ENCODE measurements around the gene SYNJ2. TPM values are rescaled to one million over a fixed set of nuclear protein-coding genes. Genes with fewer than 3 reads are reported as not detected.

Gene SYNJ2
- total RNA-seq, 2 experiments from 2014 or later = 34.6 to 38.0 TPM

DNA sequence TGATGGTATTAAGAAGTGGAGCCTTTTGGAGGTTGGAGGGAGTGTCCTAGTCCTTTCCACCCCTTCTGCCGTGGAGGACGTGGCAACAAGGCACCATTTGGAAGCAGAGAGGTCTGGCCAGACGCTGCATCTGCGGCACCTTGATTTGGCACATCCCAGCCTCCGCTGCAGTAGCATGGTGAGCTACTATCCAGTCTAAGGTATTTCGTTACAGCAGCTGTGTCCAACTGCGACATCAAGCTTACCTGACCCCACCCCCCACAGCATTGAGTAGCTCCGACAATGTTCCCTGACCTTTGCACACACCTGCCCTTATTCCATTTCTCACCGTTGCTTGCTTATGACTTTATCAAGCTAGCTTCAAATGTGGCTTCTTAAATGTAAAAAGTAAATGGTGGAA lies 29.8 kb upstream of the SYNJ2 start:
- Mint-ChIP-seq H3K36me3 (ENCODE audit: low read depth) (peaks cover 9% of the 10 kb centered on the region), H3K27ac (no peak overlapping the region)
- intact Hi-C loops (cut with DNase I, micrococcal nuclease) = no loop called here

DNA sequence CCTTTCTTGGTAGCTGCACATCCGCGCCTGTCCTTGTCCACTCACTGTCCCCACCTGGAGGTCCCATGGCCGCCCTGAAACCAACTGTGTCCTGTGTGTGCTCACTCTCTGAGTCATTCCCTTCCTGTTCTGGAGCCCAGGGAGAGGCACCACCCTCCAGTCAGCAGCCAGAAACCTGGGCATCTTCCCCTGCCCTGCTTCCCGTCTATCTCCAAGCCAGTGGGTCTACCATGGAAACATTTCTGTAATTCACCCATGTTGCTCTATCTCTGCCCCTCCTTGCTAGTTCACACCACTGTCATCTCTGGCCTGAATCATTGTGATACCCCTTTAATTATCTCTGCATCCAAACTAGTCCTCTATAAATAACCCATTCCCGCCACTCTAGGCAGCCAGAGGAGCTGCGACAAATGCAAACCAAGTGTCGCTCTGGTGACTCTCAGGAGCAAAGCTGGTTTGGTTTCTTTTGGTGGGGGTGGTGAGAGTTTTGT lies 28.8 kb upstream of the SYNJ2 start:
- H3K4me3 Mint-ChIP-seq = no peak overlapping the region
- Histone ChIP-seq H3K27ac (ENCODE audit: low read depth in 1 of 2, low read length in 2 of 2) (no peak overlapping the region), H3K4me3 (ENCODE audit: low read length) (no peak overlapping the region), H3K9me3 (ENCODE audit: control insufficient read depth in 1 of 2, insufficient read depth in 1 of 2, low read length in 2 of 2) (peaks cover 9 to 15% of the 10 kb centered on the region in 2 experiments), H3K27me3 (ENCODE audit: control insufficient read depth in 1 of 2, insufficient read depth in 2 of 2, low read length in 2 of 2) (no peaks in the 10 kb centered on the region), H3K4me1 (ENCODE audit: insufficient read depth, low read length) (no peaks in the 10 kb centered on the region), H3K36me3 (ENCODE audit: insufficient read depth, low read length) (no peaks in the 10 kb centered on the region)
- no peaks in the 10 kb centered on the region for H3K4me1 Mint-ChIP-seq (ENCODE audit: low read depth)
- no peaks in the 10 kb centered on the region for H3K27me3 Mint-ChIP-seq
- POLR2A ChIA-PET = no interaction called here
- H3K36me3 Mint-ChIP-seq (ENCODE audit: low read depth) = no peaks in the 10 kb centered on the region
- intact Hi-C loops (cut with DNase I, micrococcal nuclease) = no loop called here
- ATAC-seq (ENCODE audit: poor library complexity) (no peak), DNase-seq (no peak)
- H3K27ac Mint-ChIP-seq = no peak overlapping the region
- no peak for TF ChIP-seq CTCF (IDR thresholded peaks at IDR 0.05)
- peaks cover 9% of the 10 kb centered on the region for H3K9me3 Mint-ChIP-seq
- CTCF ChIA-PET = interaction anchor here (0.7 kb wide), 1 partner anchor 79 kb away, joined by 3 read pairs; no protein-coding TSS in a partner anchor

More for the DNA sequence above, 29.8 kb upstream of the SYNJ2 start:
- ChIA-PET POLR2A (interaction anchor here (1.2 kb wide), 1 partner anchor 30 kb away, joined by 3 read pairs; the partner anchor contains the start of gene SYNJ2), CTCF (no interaction called here)
- Histone ChIP-seq H3K4me1 (ENCODE audit: insufficient read depth, low read length) (no peaks in the 10 kb centered on the region), H3K9me3 (ENCODE audit: control insufficient read depth in 1 of 2, insufficient read depth in 1 of 2, low read length in 2 of 2) (peaks cover 0 to 11% of the 10 kb centered on the region in 2 experiments), H3K27ac (ENCODE audit: low read depth in 1 of 2, low read length in 2 of 2) (no peak overlapping the region), H3K36me3 (ENCODE audit: insufficient read depth, low read length) (no peaks in the 10 kb centered on the region), H3K4me3 (ENCODE audit: low read length) (no peak overlapping the region), H3K27me3 (ENCODE audit: control insufficient read depth in 1 of 2, insufficient read depth in 2 of 2, low read length in 2 of 2) (no peaks in the 10 kb centered on the region)
- H3K27me3 Mint-ChIP-seq = no peaks in the 10 kb centered on the region
- no peak for ATAC-seq (ENCODE audit: poor library complexity)
- TF ChIP-seq CTCF (IDR thresholded peaks at IDR 0.05) = no peak
- DNase-seq = no peak
- peaks cover 9% of the 10 kb centered on the region for H3K9me3 Mint-ChIP-seq
- peaks cover 4% of the 10 kb centered on the region for H3K4me1 Mint-ChIP-seq (ENCODE audit: low read depth)
- H3K4me3 Mint-ChIP-seq = no peak overlapping the region

DNA sequence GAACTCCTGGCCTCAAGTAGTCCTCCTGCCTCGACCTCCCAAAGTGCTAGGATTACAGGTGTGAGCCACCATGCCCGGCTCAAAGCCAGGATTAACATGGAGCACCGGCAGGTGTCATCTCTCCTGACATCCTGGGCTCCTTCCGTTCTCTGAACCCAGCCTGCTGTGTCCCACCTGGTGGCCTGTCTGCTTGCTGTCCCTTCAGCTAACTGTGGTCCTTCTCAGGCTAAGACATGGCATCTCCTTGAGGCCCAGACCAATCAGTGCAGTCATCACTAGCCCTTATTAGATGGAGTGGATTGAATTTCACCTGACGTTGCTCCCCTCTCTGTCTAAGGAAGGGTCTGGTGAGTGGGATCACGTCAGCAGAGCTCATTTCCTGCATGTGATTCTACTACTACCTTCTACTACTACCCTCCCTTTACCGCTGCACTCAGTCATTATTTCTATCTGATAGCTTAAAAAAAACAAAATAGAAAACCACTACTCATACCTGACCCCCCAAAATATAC lies 28.0 kb upstream of the SYNJ2 start:
- intact Hi-C loops (cut with DNase I, micrococcal nuclease) = no loop called here
- peaks cover 15 to 22% of the 10 kb centered on the region in 2 experiments for H3K9me3 ChIP-seq (ENCODE audit: control insufficient read depth in 1 of 2, insufficient read depth in 1 of 2, low read length in 2 of 2)
- H3K36me3 ChIP-seq (ENCODE audit: insufficient read depth, low read length) = no peaks in the 10 kb centered on the region
- POLR2A ChIA-PET = no interaction called here
- no peak overlapping the region for H3K4me3 ChIP-seq (ENCODE audit: low read length)
- no peaks in the 10 kb centered on the region for H3K4me1 ChIP-seq (ENCODE audit: insufficient read depth, low read length)
- Mint-ChIP-seq H3K27ac (no peak overlapping the region), H3K9me3 (peaks cover 13% of the 10 kb centered on the region), H3K27me3 (no peaks in the 10 kb centered on the region), H3K4me1 (ENCODE audit: low read depth) (no peaks in the 10 kb centered on the region), H3K36me3 (ENCODE audit: low read depth) (no peaks in the 10 kb centered on the region), H3K4me3 (no peak overlapping the region)
- TF ChIP-seq CTCF (IDR thresholded peaks at IDR 0.05) = no peak
- ATAC-seq (ENCODE audit: poor library complexity) (no peak), DNase-seq (no peak)
- no peaks in the 10 kb centered on the region for H3K27me3 ChIP-seq (ENCODE audit: control insufficient read depth in 1 of 2, insufficient read depth in 2 of 2, low read length in 2 of 2)
- CTCF ChIA-PET = no interaction called here
- H3K27ac ChIP-seq (ENCODE audit: low read depth in 1 of 2, low read length in 2 of 2) = no peak overlapping the region

Measured in CD4-positive, alpha-beta T cell (primary cell).